ENCODE measurements around the gene UBN2.

- TF ChIP-seq CTCF (IDR thresholded peaks at IDR 0.05; ENCODE audit: insufficient read depth, low read length) (no peak), POLR2AphosphoS5 (IDR thresholded peaks at IDR 0.05; ENCODE audit: low read depth) (no peak)
These were observed 40.9 kb downstream of the UBN2 start for GRCh38 chr7:139271718-139272628.

Measured in HL-60 (cell line).